ENCODE results near the gene PRKN. TPM values are rescaled to one million over a fixed set of nuclear protein-coding genes. Genes with fewer than 3 reads are reported as not detected.
"Not testable (repeated sequence)": the region's sequence is repeated elsewhere in the genome, so short reads cannot be mapped to it uniquely, and the experiment has no call there.

The PRKN gene
- total RNA-seq, 1 donor from 2014 or later: not detected

DNA sequence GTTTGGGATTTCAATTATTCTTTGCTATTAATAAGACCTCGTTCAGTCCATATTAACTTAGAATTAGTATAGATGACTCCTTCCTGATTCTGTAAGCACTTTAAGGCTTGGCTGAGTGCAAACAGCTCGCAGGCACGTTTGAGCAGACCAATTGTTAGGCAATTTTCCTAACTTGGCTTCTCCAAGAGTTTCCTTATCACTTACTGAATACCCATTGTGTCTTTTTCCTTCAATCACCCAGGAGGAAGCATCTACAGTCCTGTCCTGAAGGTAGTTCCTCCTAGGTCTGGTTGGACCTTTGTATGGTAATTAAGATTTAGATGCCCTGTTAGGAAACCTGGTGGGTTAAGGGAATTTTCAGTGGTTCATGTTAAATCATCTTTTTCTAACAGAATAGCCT is 1414.1 kb downstream of the PRKN start:
- H3K9me3 Mint-ChIP-seq; intact Hi-C loops (cut with micrococcal nuclease); H3K36me3 Mint-ChIP-seq (ENCODE audit: low read depth); DNase-seq (ENCODE audit: low spot score); H3K4me3 Mint-ChIP-seq; H3K27ac Mint-ChIP-seq; H3K27me3 Mint-ChIP-seq (ENCODE audit: insufficient read depth); H3K4me1 Mint-ChIP-seq (ENCODE audit: low read depth): not testable (repeated sequence)

GRCh38 chr6:161309774-161310173 is 1417.8 kb downstream of the PRKN start:
- intact Hi-C loops (cut with micrococcal nuclease); H3K36me3 Mint-ChIP-seq (ENCODE audit: low read depth); DNase-seq (ENCODE audit: low spot score); H3K4me3 Mint-ChIP-seq; H3K4me1 Mint-ChIP-seq (ENCODE audit: low read depth); H3K27ac Mint-ChIP-seq; H3K27me3 Mint-ChIP-seq (ENCODE audit: insufficient read depth); H3K9me3 Mint-ChIP-seq: not testable (repeated sequence)

DNA sequence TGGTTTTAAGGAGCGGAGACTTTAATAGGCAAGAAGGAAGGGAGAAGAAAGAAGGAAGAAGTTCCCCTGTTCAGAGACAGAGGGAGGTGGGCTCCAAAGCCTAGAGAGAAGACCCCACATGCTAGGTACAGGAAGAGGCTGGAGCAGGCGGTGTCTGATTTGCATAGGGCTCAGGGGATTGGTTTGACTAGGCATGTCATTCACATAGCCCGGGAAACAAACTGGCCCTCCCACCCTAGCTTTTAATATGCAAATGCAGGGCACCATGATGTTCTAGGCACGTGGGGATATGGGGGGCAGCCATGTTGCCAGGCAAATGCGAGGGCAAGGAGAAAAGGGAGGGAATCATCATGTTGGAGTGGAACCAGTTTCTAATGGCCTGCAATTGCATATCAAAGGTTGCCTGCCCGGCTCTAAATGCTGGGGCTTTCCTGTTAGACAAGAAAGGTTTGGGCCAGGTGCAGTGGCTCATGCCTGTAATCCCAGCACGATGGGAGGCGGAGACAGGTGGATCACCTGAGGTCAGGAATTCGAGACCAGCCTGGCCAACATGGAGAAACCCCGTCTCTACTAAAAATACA is 1419.4 kb downstream of the PRKN start:
- Mint-ChIP-seq H3K9me3 (no peaks in the 10 kb centered on the region), H3K4me1 (ENCODE audit: low read depth) (no peaks in the 10 kb centered on the region), H3K36me3 (ENCODE audit: low read depth) (no peaks in the 10 kb centered on the region), H3K27me3 (ENCODE audit: insufficient read depth) (peaks cover 9% of the 10 kb centered on the region), H3K4me3 (no peak overlapping the region), H3K27ac (no peak overlapping the region)
- no peak for DNase-seq (ENCODE audit: low spot score)
- intact Hi-C loops (cut with micrococcal nuclease): no loop called here

- Mint-ChIP-seq H3K36me3 (ENCODE audit: low read depth) (no peaks in the 10 kb centered on the region), H3K4me3 (no peak overlapping the region), H3K4me1 (ENCODE audit: low read depth) (no peaks in the 10 kb centered on the region), H3K27me3 (ENCODE audit: insufficient read depth) (peaks cover 4% of the 10 kb centered on the region), H3K27ac (no peak overlapping the region), H3K9me3 (no peaks in the 10 kb centered on the region)
- intact Hi-C loops (cut with micrococcal nuclease): no loop called here
- no peak for DNase-seq (ENCODE audit: low spot score)
These were observed 1421.7 kb downstream of the PRKN start for GRCh38 chr6:161305860-161306259.

GRCh38 chr6:161303628-161304340 is 1423.8 kb downstream of the PRKN start:
- intact Hi-C loops (cut with micrococcal nuclease): no loop called here
- no peak overlapping the region for H3K27ac Mint-ChIP-seq
- no peak overlapping the region for H3K4me3 Mint-ChIP-seq

DNA sequence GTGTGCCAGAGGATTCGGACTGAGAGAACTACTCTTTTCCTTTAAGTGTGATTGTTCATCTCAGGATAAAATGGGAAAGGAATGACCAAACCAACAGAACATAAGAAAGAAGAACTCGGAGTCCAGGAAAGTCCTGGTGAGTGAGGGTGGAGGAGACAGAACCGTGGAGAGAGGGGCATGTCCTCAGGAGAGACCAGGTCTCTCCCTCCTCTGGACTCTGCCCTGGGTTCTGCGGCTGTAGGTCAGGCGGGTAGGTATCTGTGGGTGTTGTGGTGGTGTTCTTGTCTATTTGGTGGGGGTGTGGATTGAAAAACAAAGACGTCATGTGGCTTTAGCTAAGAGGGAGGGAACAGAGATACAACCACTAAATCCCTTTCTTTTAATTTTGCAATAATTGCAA is 1424.6 kb downstream of the PRKN start:
- intact Hi-C loops (cut with micrococcal nuclease): no loop called here
- Mint-ChIP-seq H3K4me3 (no peak overlapping the region), H3K27me3 (ENCODE audit: insufficient read depth) (peaks cover 9% of the 10 kb centered on the region), H3K9me3 (no peaks in the 10 kb centered on the region), H3K36me3 (ENCODE audit: low read depth) (no peaks in the 10 kb centered on the region), H3K4me1 (ENCODE audit: low read depth) (no peaks in the 10 kb centered on the region), H3K27ac (no peak overlapping the region)
- DNase-seq (ENCODE audit: low spot score): no peak

More at GRCh38 chr6:161303628-161304340, 1423.8 kb downstream of the PRKN start:
- H3K27me3 Mint-ChIP-seq (ENCODE audit: insufficient read depth): peaks cover 6% of the 10 kb centered on the region
- H3K36me3 Mint-ChIP-seq (ENCODE audit: low read depth): no peaks in the 10 kb centered on the region
- H3K4me1 Mint-ChIP-seq (ENCODE audit: low read depth): no peaks in the 10 kb centered on the region
- no peaks in the 10 kb centered on the region for H3K9me3 Mint-ChIP-seq
- DNase-seq (ENCODE audit: low spot score): no peak

GRCh38 chr6:161301338-161301737 is 1426.2 kb downstream of the PRKN start:
- no peak for DNase-seq (ENCODE audit: low spot score)
- intact Hi-C loops (cut with micrococcal nuclease): no loop called here
- H3K4me1 Mint-ChIP-seq (ENCODE audit: low read depth): no peaks in the 10 kb centered on the region

DNA sequence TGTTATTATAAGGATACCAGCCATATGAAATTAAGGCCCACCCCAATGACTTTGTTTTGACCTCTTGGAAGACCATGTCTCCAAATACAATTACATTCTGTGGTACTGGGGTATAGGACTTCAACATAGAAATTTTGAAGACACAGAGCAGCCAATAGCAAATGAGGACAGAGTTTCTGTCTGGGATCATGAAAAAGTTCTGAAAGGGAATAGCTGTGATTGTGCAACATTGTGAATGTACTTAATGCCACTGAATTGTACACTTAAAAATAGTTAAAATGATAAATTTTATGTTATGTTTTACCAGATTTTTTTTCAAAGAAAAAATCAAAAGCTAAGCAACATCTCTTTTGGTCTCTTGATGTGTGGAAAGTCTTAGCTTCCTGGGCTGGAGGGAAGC is 1426.7 kb downstream of the PRKN start:
- intact Hi-C loops (cut with micrococcal nuclease): no loop called here
- Mint-ChIP-seq H3K4me1 (ENCODE audit: low read depth) (no peaks in the 10 kb centered on the region), H3K36me3 (ENCODE audit: low read depth) (no peaks in the 10 kb centered on the region), H3K27ac (no peak overlapping the region), H3K4me3 (no peak overlapping the region), H3K9me3 (no peaks in the 10 kb centered on the region), H3K27me3 (ENCODE audit: insufficient read depth) (peaks cover 11% of the 10 kb centered on the region)
- no peak for DNase-seq (ENCODE audit: low spot score)

More at GRCh38 chr6:161301338-161301737, 1426.2 kb downstream of the PRKN start:
- Mint-ChIP-seq H3K27ac (no peak overlapping the region), H3K9me3 (no peaks in the 10 kb centered on the region), H3K27me3 (ENCODE audit: insufficient read depth) (peaks cover 11% of the 10 kb centered on the region), H3K4me3 (no peak overlapping the region), H3K36me3 (ENCODE audit: low read depth) (no peaks in the 10 kb centered on the region)

DNA sequence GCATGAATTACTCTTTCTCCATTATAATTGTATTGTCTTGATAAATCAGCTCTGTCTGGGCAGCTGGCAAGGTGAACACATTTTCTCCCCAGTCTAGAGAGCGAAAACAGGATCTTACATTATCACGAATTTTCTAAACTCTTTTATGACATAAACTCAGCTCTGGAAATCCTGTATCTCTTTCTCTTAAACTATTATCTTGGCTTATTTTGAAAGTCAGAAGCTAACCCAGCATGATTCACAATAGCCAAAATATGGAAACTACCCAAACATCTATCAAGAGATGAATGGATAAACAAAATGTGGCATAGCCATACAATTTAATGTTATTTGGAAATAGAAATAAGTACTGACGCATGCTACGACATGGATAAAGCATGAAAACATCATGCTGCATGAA is 1427.8 kb downstream of the PRKN start:
- intact Hi-C loops (cut with micrococcal nuclease): no loop called here
- peaks cover 11% of the 10 kb centered on the region for H3K27me3 Mint-ChIP-seq (ENCODE audit: insufficient read depth)
- no peak for DNase-seq (ENCODE audit: low spot score)
- H3K4me3 Mint-ChIP-seq: no peak overlapping the region
- no peaks in the 10 kb centered on the region for H3K9me3 Mint-ChIP-seq
- H3K4me1 Mint-ChIP-seq (ENCODE audit: low read depth): no peaks in the 10 kb centered on the region
- H3K27ac Mint-ChIP-seq: no peak overlapping the region
- H3K36me3 Mint-ChIP-seq (ENCODE audit: low read depth): no peaks in the 10 kb centered on the region

Other genes with a start within 250 kb of the PRKN start
- 0.36 TPM in 1 of 2 replicates, not detected in the other for gene PACRG, start 208 bp upstream of the PRKN start, total RNA-seq